HG02840 (cell line): Measurements from ENCODE around the gene CA10.

ENCODE experiments used
- ATAC-seq: cut with Tn5 transposase; IDR thresholded peaks from one replicate; pipeline ENCODE4 v1.9.1; 2021; ENCODE audit warnings: mild to moderate bottlenecking, moderate library complexity, moderate number of reproducible peaks; ENCODE audit not compliant: unreplicated experiment, low FRiP score

Gene CA10

GRCh38 chr17:51736356-51736755, 422.2 kb downstream of the CA10 start:
- ATAC-seq, result no peak

GRCh38 chr17:51734976-51735375, 423.5 kb downstream of the CA10 start:
- ATAC-seq, result no peak

GRCh38 chr17:51734462-51734861, 424.1 kb downstream of the CA10 start:
- ATAC-seq, result no peak

GRCh38 chr17:51733166-51733565, 425.3 kb downstream of the CA10 start:
- ATAC-seq, result no peak

- no peak for ATAC-seq
Observed at GRCh38 chr17:51731941-51732722, 426.4 kb downstream of the CA10 start.

- ATAC-seq, result no peak
Observed at GRCh38 chr17:51730303-51731050, 428.0 kb downstream of the CA10 start.

GRCh38 chr17:51725185-51725584, 433.3 kb downstream of the CA10 start:
- ATAC-seq, result no peak

GRCh38 chr17:51724043-51724580, 434.4 kb downstream of the CA10 start:
- no peak for ATAC-seq

- ATAC-seq, result no peak
Observed at GRCh38 chr17:51722994-51723393, 435.5 kb downstream of the CA10 start.

- ATAC-seq, result no peak
Observed at GRCh38 chr17:51721730-51722129, 436.8 kb downstream of the CA10 start.

- ATAC-seq, result no peak
Observed at GRCh38 chr17:51720439-51720838, 438.1 kb downstream of the CA10 start.

- no peak for ATAC-seq
Observed at GRCh38 chr17:51718983-51719382, 439.5 kb downstream of the CA10 start.

- no peak for ATAC-seq
Observed at GRCh38 chr17:51711581-51711980, 446.9 kb downstream of the CA10 start.

- ATAC-seq, result no peak
Observed at GRCh38 chr17:51710634-51710979, 447.9 kb downstream of the CA10 start.

- no peak for ATAC-seq
Observed at GRCh38 chr17:51709694-51710633, 448.6 kb downstream of the CA10 start.

GRCh38 chr17:51707216-51707615, 451.3 kb downstream of the CA10 start:
- ATAC-seq, result no peak

GRCh38 chr17:51706093-51706492, 452.4 kb downstream of the CA10 start:
- no peak for ATAC-seq

GRCh38 chr17:51703361-51704341, 454.9 kb downstream of the CA10 start:
- no peak for ATAC-seq

GRCh38 chr17:51702963-51703360, 455.6 kb downstream of the CA10 start:
- ATAC-seq, result no peak
